Mesodermal cell (in vitro differentiated cells): ENCODE data around the gene PLSCR3.
"Not testable (repeated sequence)": the region's sequence is repeated elsewhere in the genome, so short reads cannot be mapped to it uniquely, and the experiment has no call there.

Source experiments
- H3K27ac ChIP-seq: 2 replicates; pipeline ENCODE4 v1.7.0; 2013; ENCODE audit warnings: mild to moderate bottlenecking, low read depth, low read length, moderate library complexity; ENCODE audit not compliant: severe bottlenecking
- H3K36me3 ChIP-seq: 2 replicates; pipeline ENCODE4 v1.7.1; 2013; ENCODE audit warnings: mild to moderate bottlenecking, low read length, moderate library complexity; ENCODE audit not compliant: control insufficient read depth, insufficient read depth
- H3K4me1 ChIP-seq: one replicate; pipeline ENCODE4 v1.7.1; 2013; ENCODE audit warnings: mild to moderate bottlenecking, low read length; ENCODE audit not compliant: insufficient read depth, control insufficient read depth, poor library complexity, severe bottlenecking
- H3K4me3 ChIP-seq: 2 replicates; pipeline ENCODE4 v1.7.0; 2013; ENCODE audit warnings: low read length, control low read depth, mild to moderate bottlenecking; ENCODE audit not compliant: insufficient read depth, poor library complexity, severe bottlenecking; ENCODE audit errors: extremely low read depth
- H3K9me3 ChIP-seq: 2 replicates; pipeline ENCODE4 v1.7.1; 2013; ENCODE audit warnings: mild to moderate bottlenecking, low read length, moderate library complexity; ENCODE audit not compliant: control insufficient read depth
- WGBS, 2 experiments: methylation state at CpG; one replicate each; pipeline ENCODE4 v1.1.5; 2013; ENCODE audit warnings: missing lambda C conversion rate in 2 of 2; ENCODE audit not compliant: insufficient coverage in 2 of 2; 5-methylcytosine and 5-hydroxymethylcytosine counted together

PLSCR3 gene

DNA sequence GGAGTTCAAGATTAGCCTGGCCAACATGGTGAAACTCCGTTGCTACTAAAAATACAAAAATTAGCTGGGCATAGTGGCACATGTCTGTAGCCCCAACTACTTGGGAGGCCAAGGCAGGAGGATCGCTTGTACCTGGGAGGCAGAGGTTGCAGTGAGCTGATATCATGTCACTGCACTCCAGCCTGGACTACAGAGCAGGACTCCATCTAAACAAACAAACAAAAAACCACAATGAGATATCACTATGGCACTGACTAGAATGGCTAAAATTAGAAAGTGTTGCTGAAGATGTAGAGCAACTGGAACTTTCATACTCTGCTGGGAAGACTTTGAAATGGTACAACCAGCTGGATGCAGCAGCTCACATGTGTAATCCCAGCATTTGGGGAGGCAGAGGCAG is 20.0 kb downstream of the PLSCR3 start:
- Histone ChIP-seq H3K4me1 (no peaks in the 10 kb centered on the region), H3K4me3 (no peak overlapping the region), H3K36me3 (no peaks in the 10 kb centered on the region), H3K9me3 (peaks cover 4% of the 10 kb centered on the region), H3K27ac (no peak overlapping the region)
- 85 to 93% methylated on average over 2 of the region's 2 CpGs for WGBS, 2 experiments

DNA sequence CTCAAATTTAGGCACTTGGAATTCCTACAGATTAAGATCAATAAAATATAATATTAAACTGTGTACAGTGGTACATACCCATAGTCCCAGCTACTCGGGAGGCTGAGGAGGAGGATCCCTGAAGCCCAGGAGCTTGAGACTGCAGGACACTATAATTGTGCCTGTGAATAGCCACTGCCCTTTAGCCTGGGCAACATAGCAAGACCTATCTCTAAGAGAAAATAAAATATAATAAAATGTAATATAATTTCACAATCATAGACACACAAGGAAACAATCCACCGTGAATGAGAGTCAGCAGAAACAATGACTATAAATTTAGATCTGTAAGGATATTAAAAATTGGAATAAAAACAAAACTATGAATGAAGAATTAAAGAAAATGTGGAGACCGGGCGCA is 23.5 kb downstream of the PLSCR3 start:
- 92 to 93% methylated on average over 2 to 3 of the region's 4 CpGs for WGBS, 2 experiments
- no peaks in the 10 kb centered on the region for H3K4me1 ChIP-seq
- no peak overlapping the region for H3K4me3 ChIP-seq
- H3K9me3 ChIP-seq, result no peaks in the 10 kb centered on the region
- H3K36me3 ChIP-seq, result no peaks in the 10 kb centered on the region
- H3K27ac ChIP-seq, result no peak overlapping the region

DNA sequence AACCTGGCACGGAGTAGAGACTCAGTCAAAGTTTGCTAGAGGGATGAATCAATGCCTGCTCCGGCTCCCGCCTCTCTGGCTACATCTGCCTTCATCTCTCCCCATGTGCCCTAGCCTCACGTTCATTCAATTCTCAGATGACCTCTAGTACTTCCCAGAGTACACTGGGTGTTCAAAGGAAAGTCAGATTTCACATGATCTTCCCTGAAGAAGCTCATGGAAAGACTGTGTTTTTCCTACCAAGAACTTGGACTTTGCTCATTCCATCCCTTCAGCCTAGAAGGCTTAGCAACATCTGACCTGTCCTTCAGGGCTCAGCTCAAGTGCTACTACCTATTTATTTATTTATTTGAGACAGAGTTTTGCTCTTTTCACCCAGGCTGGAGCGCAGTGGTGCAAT is 24.5 kb downstream of the PLSCR3 start:
- Histone ChIP-seq H3K4me3 (no peak overlapping the region), H3K9me3 (no peaks in the 10 kb centered on the region), H3K36me3 (no peaks in the 10 kb centered on the region), H3K27ac (no peak overlapping the region), H3K4me1 (no peaks in the 10 kb centered on the region)
- WGBS, 2 experiments, result 80 to 90% methylated on average over 4 to 5 of the region's 5 CpGs

DNA sequence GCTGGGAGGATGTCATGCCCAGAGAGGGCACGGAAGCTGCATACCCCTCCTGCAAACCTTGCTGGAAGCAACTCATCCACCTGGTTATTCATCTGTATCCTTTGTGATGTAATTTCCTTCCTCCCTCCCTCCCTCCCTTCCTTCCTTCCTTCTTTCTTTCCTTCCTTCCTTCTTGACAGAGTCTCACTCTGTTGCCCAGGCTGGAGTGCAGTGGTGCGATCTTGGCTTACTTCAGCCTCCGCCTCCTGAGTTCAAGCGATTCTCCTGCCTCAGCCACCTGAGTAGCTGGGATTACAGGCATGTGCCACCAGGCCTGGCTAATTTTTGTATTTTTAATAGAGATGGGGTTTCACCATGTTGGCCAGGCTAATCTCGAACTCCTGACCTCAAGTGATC is 25.7 kb downstream of the PLSCR3 start:
- WGBS, 2 experiments, result 89 to 96% methylated on average over 5 of the region's 5 CpGs
- not testable (repeated sequence) for H3K4me3 ChIP-seq, H3K9me3 ChIP-seq, H3K27ac ChIP-seq, H3K36me3 ChIP-seq, H3K4me1 ChIP-seq

DNA sequence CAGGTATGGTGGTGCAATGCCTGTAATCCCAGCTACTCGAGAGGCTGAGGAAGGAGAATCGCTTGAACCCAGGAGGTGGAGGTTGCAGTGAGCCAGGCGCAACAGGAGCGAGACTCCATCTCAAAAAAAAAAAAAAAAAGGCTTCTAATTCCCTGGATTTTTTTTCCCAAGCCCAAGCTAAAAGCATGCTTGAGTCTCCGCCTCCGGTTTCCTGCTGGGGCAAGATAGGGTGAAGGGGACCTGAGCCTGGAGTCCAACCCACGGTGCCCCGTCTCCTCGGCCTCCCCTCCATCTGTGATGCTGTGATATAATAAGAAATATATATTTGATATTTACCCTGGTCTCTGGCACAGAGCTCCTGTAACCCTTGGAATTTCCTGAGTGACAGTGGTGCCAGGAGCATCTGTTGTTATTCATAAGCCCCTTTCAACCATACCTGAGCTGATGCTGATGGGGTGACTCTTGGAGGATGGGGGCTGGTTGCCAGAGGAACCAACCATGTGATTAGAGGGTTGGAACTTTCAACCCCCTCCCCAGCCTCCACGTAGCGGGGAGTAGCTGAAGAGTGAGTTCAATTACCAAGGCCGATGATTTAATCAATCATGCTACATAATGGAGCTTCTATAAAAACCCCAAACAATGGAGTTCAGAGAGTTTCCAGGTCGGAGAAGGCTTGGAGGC is 26.3 kb downstream of the PLSCR3 start:
- 57 to 78% methylated on average over 1 of the region's 13 CpGs for WGBS, 2 experiments
- Histone ChIP-seq H3K9me3 (no peaks in the 10 kb centered on the region), H3K4me1 (peaks cover 4% of the 10 kb centered on the region), H3K4me3 (no peak overlapping the region), H3K27ac (no peak overlapping the region), H3K36me3 (no peaks in the 10 kb centered on the region)

DNA sequence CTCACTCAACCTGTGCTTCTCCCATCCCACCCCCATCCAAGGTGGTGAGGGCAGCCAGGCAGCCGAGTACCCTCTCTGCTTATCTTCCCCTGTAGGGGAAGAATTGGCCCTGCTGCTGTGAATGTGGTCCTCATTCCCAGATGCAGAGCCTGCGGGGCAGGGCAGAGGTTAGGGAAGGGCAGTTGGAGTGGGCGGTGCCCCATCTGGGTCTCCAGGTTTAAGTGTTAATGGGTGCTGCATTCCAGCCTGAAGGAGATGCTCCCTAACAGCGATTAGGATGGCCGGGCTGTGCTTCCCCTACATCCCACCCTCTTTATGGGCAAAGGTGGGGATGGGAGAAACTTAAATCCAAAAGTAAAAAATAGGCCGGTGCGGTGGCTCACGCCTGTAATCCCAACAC is 27.2 kb downstream of the PLSCR3 start:
- Histone ChIP-seq H3K9me3 (no peaks in the 10 kb centered on the region), H3K36me3 (no peaks in the 10 kb centered on the region), H3K27ac (no peak overlapping the region), H3K4me3 (no peak overlapping the region), H3K4me1 (peaks cover 4% of the 10 kb centered on the region)
- WGBS, 2 experiments, result 76% methylated on average over 4 of the region's 8 CpGs; no CpG with 5 or more reads in 1 of the 2 experiments

DNA sequence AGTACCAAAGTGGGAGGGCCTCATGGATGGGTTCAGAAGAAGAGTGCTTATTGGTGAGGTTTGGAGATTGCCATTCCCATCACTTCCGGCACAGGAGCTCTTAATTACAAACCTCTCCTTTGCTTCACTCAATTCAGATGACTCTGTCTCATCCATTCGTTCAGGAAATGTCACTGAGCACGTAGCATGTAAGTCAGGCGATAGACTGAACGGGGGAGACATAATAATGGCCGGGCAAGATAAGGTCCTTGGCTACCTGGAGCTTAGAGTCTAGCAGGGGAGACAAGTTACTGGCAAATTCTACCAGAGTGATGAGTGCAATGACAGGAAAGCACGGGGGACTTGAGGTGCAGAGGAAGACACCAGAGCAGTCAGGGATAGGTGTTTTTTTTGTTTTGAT is 28.4 kb downstream of the PLSCR3 start:
- H3K9me3 ChIP-seq, H3K36me3 ChIP-seq, H3K27ac ChIP-seq, H3K4me1 ChIP-seq, H3K4me3 ChIP-seq: not testable (repeated sequence)
- WGBS, 2 experiments, result 86% methylated on average over 1 of the region's 7 CpGs; no CpG with 5 or more reads in 1 of the 2 experiments

DNA sequence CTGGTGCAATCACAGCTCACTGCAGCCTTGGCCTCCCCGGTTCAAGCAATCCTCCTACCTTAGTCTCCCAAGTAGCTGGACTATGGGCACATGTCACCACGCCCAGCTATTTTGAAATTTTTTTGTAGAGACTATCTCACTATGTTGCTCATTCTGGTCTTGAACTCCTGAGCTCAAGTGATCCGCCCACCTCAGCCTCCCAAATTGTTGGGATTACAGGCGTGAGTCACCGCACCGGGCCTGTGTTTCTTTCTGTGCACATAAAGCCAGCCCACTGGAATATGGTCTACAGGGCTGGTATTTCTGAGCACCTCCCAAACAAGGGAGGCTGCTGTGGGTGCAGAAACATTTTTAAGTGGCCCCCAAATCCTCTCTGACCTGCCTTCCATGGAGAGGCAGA is 31.0 kb downstream of the PLSCR3 start:
- Histone ChIP-seq H3K9me3 (no peaks in the 10 kb centered on the region), H3K27ac (no peak overlapping the region), H3K4me3 (no peak overlapping the region), H3K36me3 (no peaks in the 10 kb centered on the region), H3K4me1 (peaks cover 4% of the 10 kb centered on the region)
- WGBS, 2 experiments, result 93 to 98% methylated on average over 6 of the region's 6 CpGs

DNA sequence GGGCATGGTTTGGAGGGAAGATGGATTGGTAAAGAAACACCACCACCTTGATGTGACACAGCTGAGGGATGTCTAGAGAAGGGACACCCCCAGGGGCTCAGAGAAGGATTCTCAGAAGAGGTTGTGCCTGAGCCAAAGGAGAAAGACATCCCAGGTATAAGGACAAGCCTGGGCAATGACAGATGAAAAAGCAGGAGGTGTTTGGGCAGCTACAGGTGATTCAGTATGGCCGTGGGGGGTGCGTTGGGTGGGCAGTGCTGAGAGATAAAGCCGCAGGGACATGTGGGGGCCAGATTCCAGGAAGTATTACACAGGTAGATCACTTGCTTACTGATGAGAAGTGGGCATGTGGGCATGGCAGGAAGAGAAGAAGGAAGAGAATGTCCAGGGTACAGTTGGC is 32.4 kb downstream of the PLSCR3 start:
- H3K4me3 ChIP-seq, result no peak overlapping the region
- H3K27ac ChIP-seq, result no peak overlapping the region
- 96 to 100% methylated on average over 1 to 3 of the region's 3 CpGs for WGBS, 2 experiments
- peaks cover 4% of the 10 kb centered on the region for H3K4me1 ChIP-seq
- H3K9me3 ChIP-seq, result no peaks in the 10 kb centered on the region
- no peaks in the 10 kb centered on the region for H3K36me3 ChIP-seq

DNA sequence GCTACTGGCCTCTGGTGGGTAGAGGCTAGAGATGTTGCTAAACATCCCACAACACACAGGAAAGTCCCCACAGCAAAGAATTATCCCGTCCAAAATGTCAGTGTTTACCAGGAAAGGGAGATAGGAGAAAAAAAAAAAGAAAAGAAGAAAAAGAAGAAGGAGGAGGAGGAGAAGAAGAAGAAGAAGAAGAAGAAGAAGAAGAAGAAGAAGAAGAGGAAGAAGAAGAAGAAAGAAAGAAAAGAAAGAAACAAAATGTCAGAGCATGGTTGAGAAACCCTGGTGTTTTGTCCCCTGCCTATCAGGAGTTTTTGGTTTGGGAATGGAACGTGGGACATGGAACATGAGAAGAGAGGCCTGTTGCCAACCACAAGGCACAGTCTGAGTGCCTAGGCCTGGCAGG is 36.9 kb downstream of the PLSCR3 start:
- WGBS, 2 experiments, result 88 to 100% methylated on average over 1 to 2 of the region's 2 CpGs
- peaks cover 23% of the 10 kb centered on the region for H3K4me1 ChIP-seq
- no peak overlapping the region for H3K4me3 ChIP-seq
- H3K36me3 ChIP-seq, result no peaks in the 10 kb centered on the region
- no peaks in the 10 kb centered on the region for H3K9me3 ChIP-seq
- H3K27ac ChIP-seq, result no peak overlapping the region

DNA sequence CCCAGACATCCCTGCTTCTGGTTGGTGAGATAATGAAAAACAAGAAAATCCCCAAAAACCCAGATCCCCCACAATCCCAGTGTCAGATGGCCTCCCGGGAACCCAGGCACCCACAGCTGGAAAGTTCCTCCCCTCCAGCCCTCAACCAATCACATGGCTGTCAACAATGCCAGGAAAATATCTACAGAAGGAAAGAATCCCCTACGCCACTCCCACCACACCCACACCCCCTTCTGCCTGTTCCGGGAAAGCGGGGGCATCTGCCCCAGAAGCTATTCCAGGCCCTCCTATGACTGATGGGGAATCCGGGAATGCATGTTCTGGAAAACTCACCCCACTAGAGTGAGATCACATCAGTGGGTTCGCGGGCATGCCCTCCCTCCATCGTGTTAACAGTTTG is 37.6 kb downstream of the PLSCR3 start:
- Histone ChIP-seq H3K36me3 (no peaks in the 10 kb centered on the region), H3K27ac (no peak overlapping the region), H3K4me1 (peaks cover 23% of the 10 kb centered on the region), H3K9me3 (no peaks in the 10 kb centered on the region), H3K4me3 (no peak overlapping the region)
- WGBS, 2 experiments, result 89 to 92% methylated on average over 5 to 6 of the region's 8 CpGs
